ENCODE measurements around the gene PAGR1. TPM values are rescaled to one million over a fixed set of nuclear protein-coding genes. Genes with fewer than 3 reads are reported as not detected.
"Not testable (repeated sequence)": the region's sequence is repeated elsewhere in the genome, so short reads cannot be mapped to it uniquely, and the experiment has no call there.

Gene PAGR1
- total and polyA plus RNA-seq, 2 of the 4 experiments (the other 2 are of a cell fraction), result 10.6 to 22.1 TPM

GRCh38 chr16:29833219-29833618 lies 17.3 kb downstream of the PAGR1 start:
- H3K4me1 ChIP-seq (ENCODE audit: control insufficient read depth, insufficient read depth, low read length); H2BK5ac ChIP-seq (ENCODE audit: low read depth, low read length, poor library complexity, severe bottlenecking); H3K23ac ChIP-seq (ENCODE audit: low read depth, low read length); H2BK20ac ChIP-seq (ENCODE audit: low read depth, low read length); H3K18ac ChIP-seq (ENCODE audit: low read depth, low read length); CTCF ChIA-PET; H3K9ac ChIP-seq (ENCODE audit: low read depth, low read length); H2BK15ac ChIP-seq (ENCODE audit: low read depth, low read length); H2AK9ac ChIP-seq (replicated peaks; ENCODE audit: low read depth, low read length, poor library complexity); H2AFZ ChIP-seq (replicated peaks; ENCODE audit: low read length, poor library complexity); H3K4me2 ChIP-seq (ENCODE audit: low read depth, low read length); in situ Hi-C loops (cut with MboI; ENCODE audit: low sequenced_read_pairs); H3K27me3 ChIP-seq (ENCODE audit: control insufficient read depth, insufficient read depth, low read length); H4K5ac ChIP-seq (ENCODE audit: low read depth, low read length); intact Hi-C loops (cut with micrococcal nuclease); ATAC-seq (ENCODE audit: low read depth); H3K4ac ChIP-seq (ENCODE audit: low read depth, low read length); BruUV-seq (replicated peaks); H3K14ac ChIP-seq (replicated peaks; ENCODE audit: low read depth, low read length); H4K8ac ChIP-seq (ENCODE audit: low read depth in 2 of 2, low read length in 2 of 2); DNase-seq; H2BK120ac ChIP-seq (ENCODE audit: low read depth, low read length); H3K27ac ChIP-seq (ENCODE audit: insufficient read depth, low read length); dilution Hi-C loops (cut with HindIII; ENCODE audit: low sequenced_read_pairs, unreplicated experiment); POLR2A ChIA-PET (ENCODE audit: unreplicated experiment); H3K9me3 ChIP-seq (ENCODE audit: control insufficient read depth, insufficient read depth, low read length); H3K56ac ChIP-seq (ENCODE audit: extremely low read depth, insufficient read depth, low read length); H3K4me3 ChIP-seq (ENCODE audit: insufficient read depth, low read depth, low read length); H4K91ac ChIP-seq (ENCODE audit: insufficient read depth, low read depth, low read length); H2AK5ac ChIP-seq (ENCODE audit: low read depth, low read length): not testable (repeated sequence)
- Histone ChIP-seq H4K20me1 (ENCODE audit: insufficient read depth, low read length) (peaks cover 23% of the 10 kb centered on the region; the same call in 1 of the 2 replicates), H3K79me1 (ENCODE audit: low read depth in 1 of 2, low read length in 2 of 2) (peaks cover 30 to 65% of the 10 kb centered on the region in 2 experiments), H3K36me3 (ENCODE audit: control insufficient read depth, insufficient read depth, low read length) (peaks cover 56% of the 10 kb centered on the region), H3K9me1 (ENCODE audit: insufficient read depth, low read length) (peaks cover 14% of the 10 kb centered on the region)
- WGBS, 2 experiments (ENCODE audit: extremely low coverage in 2 of 2, insufficient read length in 1 of 2), result no CpG with 5 or more reads among the region's 4 CpGs
